ENCODE data around the gene HP1BP3.

DNA sequence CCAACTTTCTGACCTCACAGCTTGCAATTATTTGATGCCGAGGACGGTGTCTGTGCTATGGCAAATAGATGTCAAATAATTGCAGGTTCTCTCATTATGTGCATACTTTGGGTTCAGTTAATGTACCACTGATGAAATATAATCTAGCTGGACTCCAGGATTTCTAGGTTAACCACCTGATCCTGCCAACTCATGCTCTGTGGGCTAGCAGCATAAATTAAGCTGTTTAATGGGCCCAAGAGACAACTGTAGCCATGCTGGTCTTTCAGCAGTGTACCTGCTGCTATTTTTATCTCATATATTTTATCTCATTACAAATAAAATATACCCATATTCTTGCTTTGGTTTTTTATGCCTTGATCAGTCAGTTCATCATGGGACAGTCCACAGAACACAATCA, 43.3 kb upstream of the HP1BP3 start:
- no peak for TF ChIP-seq EZH2 (IDR thresholded peaks at IDR 0.05; ENCODE audit: borderline replicate concordance)
- TF ChIP-seq CTCF (IDR thresholded peaks at IDR 0.05; ENCODE audit: poor library complexity) = no peak
- TF ChIP-seq EZH2phosphoT487 (IDR thresholded peaks at IDR 0.05; ENCODE audit: low read depth, severe bottlenecking, unreplicated experiment) = no peak

Measured in hepatocyte (in vitro differentiated cells).